DND-41 (cell line): ENCODE data around the gene STK11.
"Not testable (repeated sequence)": the region's sequence is repeated elsewhere in the genome, so short reads cannot be mapped to it uniquely, and the experiment has no call there.

Experiments
- CTCF ChIP-seq: IDR thresholded peaks from 2 replicates; pipeline ENCODE4 v1.5.1; 2012; ENCODE audit warnings: borderline replicate concordance, low read length, moderate library complexity, mild to moderate bottlenecking; ENCODE audit not compliant: poor library complexity, severe bottlenecking; ENCODE audit errors: extremely low read depth
- EZH2 ChIP-seq: IDR thresholded peaks from 3 replicates; pipeline ENCODE4 v1.6.1; 2012; ENCODE audit warnings: borderline replicate concordance, low read depth, mild to moderate bottlenecking, moderate library complexity, low read length, inconsistent platforms; ENCODE audit not compliant: severe bottlenecking

GRCh38 chr19:1200614-1201013 is 5.0 kb upstream of the STK11 start:
- not testable (repeated sequence) for TF ChIP-seq CTCF, EZH2
